Glutamatergic neuron (in vitro differentiated cells): ENCODE results near the gene SPRR2F. TPM values are rescaled to one million over a fixed set of nuclear protein-coding genes. Genes with fewer than 3 reads are reported as not detected.

Experiments
- DNase-seq: peaks from one replicate; pipeline ENCODE4 v3.0.0; 2022
- H3K27ac Mint-ChIP-seq: one replicate; pipeline ENCODE4 v1.8.0; 2020; ENCODE audit warnings: mild to moderate bottlenecking, mixed read lengths, inconsistent platforms; ENCODE audit not compliant: unreplicated experiment
- H3K27me3 Mint-ChIP-seq: one replicate; pipeline ENCODE4 v1.8.0; 2020; ENCODE audit warnings: mild to moderate bottlenecking, moderate library complexity, mixed read lengths, inconsistent platforms; ENCODE audit not compliant: unreplicated experiment
- H3K36me3 Mint-ChIP-seq: one replicate; pipeline ENCODE4 v1.8.0; 2020; ENCODE audit warnings: mild to moderate bottlenecking, mixed read lengths, inconsistent platforms; ENCODE audit not compliant: unreplicated experiment
- H3K4me1 Mint-ChIP-seq: one replicate; pipeline ENCODE4 v1.8.0; 2020; ENCODE audit warnings: mild to moderate bottlenecking, low read depth, mixed read lengths, inconsistent platforms; ENCODE audit not compliant: unreplicated experiment
- H3K4me3 Mint-ChIP-seq: one replicate; pipeline ENCODE4 v1.8.0; 2020; ENCODE audit warnings: mild to moderate bottlenecking, mixed read lengths, inconsistent platforms; ENCODE audit not compliant: unreplicated experiment
- H3K9me3 Mint-ChIP-seq: one replicate; pipeline ENCODE4 v1.8.0; 2020; ENCODE audit warnings: mild to moderate bottlenecking, moderate library complexity, mixed read lengths, inconsistent platforms; ENCODE audit not compliant: unreplicated experiment
- total RNA-seq: library from RNA; stranded (reverse); fragmentation: NEBNext Ultra II Directional; extraction: Animal tissue kit (Norgen Biotek cat#: 25700); gene quantifications from one replicate; pipeline ENCODE4 v1.2.1, GENCODE V29; 2021; ENCODE audit not compliant: unreplicated experiment
- TF ChIP-seq, protein P1 (sequence below): fragments of 200-600 bp; sonication (generic); IDR thresholded peaks from one replicate; pipeline ENCODE4 v1.5.0; 2021; ENCODE audit not compliant: partially characterized antibody, unreplicated experiment

SPRR2F gene
- total RNA-seq, 1 donor from 2014 or later, result not detected

DNA sequence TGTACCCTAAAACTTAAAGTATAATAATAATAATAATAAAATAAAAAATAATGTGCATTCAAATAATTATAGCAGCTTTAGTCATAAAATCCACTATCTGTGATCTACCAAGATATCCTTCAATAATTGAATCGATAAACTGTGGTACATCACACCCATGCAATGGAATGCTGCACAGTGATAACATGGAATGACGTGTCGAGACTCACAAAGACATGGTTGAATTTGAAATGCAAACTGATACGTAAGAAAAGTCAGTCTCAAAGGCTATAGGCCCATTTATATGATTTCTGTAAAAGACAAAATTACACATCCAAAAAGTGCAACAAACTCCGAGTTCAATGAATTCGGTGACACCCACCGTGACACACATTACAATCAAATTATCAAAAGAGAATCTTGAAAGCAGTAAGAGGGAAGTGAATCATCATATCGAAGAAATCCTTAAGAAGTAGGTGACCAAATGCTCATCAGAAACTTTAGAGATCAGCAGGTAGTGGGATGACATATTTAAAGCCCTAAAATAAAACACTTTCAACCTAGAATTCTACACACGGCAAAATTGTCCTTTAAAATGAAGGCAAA is 13.8 kb downstream of the SPRR2F start:
- Mint-ChIP-seq H3K4me1 (no peaks in the 10 kb centered on the region), H3K9me3 (peaks cover 5% of the 10 kb centered on the region), H3K4me3 (no peak overlapping the region), H3K27me3 (peaks cover 4% of the 10 kb centered on the region), H3K36me3 (no peaks in the 10 kb centered on the region), H3K27ac (no peak overlapping the region)
- no peak for DNase-seq
- TF ChIP-seq, protein P1, sequence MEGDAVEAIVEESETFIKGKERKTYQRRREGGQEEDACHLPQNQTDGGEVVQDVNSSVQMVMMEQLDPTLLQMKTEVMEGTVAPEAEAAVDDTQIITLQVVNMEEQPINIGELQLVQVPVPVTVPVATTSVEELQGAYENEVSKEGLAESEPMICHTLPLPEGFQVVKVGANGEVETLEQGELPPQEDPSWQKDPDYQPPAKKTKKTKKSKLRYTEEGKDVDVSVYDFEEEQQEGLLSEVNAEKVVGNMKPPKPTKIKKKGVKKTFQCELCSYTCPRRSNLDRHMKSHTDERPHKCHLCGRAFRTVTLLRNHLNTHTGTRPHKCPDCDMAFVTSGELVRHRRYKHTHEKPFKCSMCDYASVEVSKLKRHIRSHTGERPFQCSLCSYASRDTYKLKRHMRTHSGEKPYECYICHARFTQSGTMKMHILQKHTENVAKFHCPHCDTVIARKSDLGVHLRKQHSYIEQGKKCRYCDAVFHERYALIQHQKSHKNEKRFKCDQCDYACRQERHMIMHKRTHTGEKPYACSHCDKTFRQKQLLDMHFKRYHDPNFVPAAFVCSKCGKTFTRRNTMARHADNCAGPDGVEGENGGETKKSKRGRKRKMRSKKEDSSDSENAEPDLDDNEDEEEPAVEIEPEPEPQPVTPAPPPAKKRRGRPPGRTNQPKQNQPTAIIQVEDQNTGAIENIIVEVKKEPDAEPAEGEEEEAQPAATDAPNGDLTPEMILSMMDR, result no peak

DNA sequence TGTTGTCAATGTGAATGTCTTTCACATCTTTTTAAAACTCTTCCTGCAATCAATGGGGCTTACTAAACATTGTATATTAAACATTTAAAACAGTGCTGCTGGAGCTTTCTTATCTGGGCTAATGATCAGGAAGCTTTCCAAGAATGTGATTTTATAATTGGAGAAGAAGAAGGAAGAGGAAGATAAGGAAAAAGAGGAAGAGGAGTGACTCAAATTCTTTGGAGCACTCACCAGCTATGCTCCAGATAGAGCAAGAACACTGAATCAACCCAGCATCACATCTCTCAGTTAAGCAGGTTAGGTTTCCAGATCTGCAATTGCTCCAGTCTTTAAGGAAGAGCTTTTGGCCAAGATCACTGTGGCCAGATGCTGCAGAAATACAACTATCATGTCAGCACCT is 17.6 kb downstream of the SPRR2F start:
- H3K4me3 Mint-ChIP-seq, result no peak overlapping the region
- peaks cover 4% of the 10 kb centered on the region for H3K27me3 Mint-ChIP-seq
- H3K36me3 Mint-ChIP-seq, result no peaks in the 10 kb centered on the region
- no peak for DNase-seq
- no peak overlapping the region for H3K27ac Mint-ChIP-seq
- TF ChIP-seq, protein P1, result no peak
- H3K9me3 Mint-ChIP-seq, result no peaks in the 10 kb centered on the region
- no peaks in the 10 kb centered on the region for H3K4me1 Mint-ChIP-seq

DNA sequence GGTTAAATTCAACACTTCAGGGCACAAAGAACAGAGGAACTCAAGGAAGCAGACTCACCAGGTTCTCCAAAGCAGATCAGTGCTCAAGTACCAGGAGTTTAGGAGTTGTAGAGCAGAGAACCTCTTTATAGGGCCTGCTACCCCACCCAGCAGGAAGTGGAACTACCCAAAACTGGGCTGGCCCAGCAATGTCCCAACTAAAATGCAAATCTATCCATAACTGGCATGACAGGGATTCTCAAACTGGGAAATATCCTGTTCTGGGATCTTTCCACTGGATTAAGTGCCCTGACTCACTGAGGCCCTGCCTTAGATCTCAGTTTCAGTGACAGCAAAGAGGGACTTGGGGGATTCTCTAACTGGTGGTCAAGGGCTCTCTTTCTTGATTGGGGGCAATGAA is 18.9 kb downstream of the SPRR2F start, which contains the start of gene SPRR2E:
Gene SPRR2E, minus strand, starts transcription at position 101 of the 400 bp plus-strand sequence. CDS start 775 bp downstream, outside the sequence.
- TF ChIP-seq, protein P1, result no peak
- no peak for DNase-seq
- H3K4me1 Mint-ChIP-seq, result no peaks in the 10 kb centered on the region
- no peaks in the 10 kb centered on the region for H3K9me3 Mint-ChIP-seq
- H3K36me3 Mint-ChIP-seq, result no peaks in the 10 kb centered on the region
- H3K27ac Mint-ChIP-seq, result no peak within 1 kb of the TSS
- H3K27me3 Mint-ChIP-seq, result peaks cover 4% of the 10 kb centered on the region
- no peak within 1 kb of the TSS for H3K4me3 Mint-ChIP-seq

DNA sequence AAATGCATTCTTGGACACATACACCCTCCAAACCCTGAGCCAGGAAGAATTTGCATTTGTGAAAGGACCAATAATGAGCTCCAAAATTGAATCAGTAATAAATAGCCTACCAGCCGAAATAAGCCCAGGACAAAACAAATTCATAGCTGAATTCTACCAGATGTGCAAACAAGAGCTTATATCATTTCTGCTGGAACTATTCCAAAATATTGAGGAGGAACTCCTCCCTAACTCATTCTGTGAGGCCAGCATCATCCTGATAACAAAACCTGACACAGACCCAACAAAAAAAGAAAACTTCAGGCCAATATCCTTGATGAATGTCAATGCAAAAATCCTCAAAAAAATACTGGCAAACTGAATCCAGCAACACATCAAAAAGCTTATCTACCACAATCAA is 25.7 kb downstream of the SPRR2F start:
- Mint-ChIP-seq H3K27me3 (peaks cover 3% of the 10 kb centered on the region), H3K4me3 (no peak overlapping the region), H3K27ac (no peak overlapping the region), H3K4me1 (no peaks in the 10 kb centered on the region), H3K36me3 (no peaks in the 10 kb centered on the region), H3K9me3 (no peaks in the 10 kb centered on the region)
- no peak for DNase-seq
- TF ChIP-seq, protein P1, result no peak

DNA sequence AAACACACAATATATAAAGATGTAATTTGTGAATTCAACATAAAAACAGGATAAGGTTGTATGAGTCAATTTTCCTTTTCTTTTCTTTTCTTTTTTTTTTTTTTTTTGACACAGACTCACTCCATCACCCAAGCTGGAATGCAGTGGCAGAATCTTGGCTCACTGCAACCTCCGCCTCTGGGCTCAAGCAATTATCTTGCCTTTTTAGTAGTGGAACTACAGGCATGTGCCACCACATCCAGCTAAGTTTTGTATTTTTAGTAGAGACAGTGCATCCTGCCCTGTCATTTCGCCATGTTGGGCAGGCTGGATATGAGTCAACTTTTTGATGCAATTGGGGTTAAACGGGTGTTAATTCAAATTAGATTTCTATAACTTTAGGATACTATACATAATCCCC is 31.6 kb downstream of the SPRR2F start:
- Mint-ChIP-seq H3K27ac (no peak overlapping the region), H3K4me3 (no peak overlapping the region), H3K27me3 (no peaks in the 10 kb centered on the region), H3K36me3 (no peaks in the 10 kb centered on the region), H3K4me1 (no peaks in the 10 kb centered on the region), H3K9me3 (no peaks in the 10 kb centered on the region)
- TF ChIP-seq, protein P1, result no peak
- DNase-seq, result no peak
